ENCODE data around the gene ZHX3.

- TF ChIP-seq CTCF (conservative IDR thresholded peaks at IDR 0.05) (no peak), EZH2 (IDR thresholded peaks at IDR 0.05; ENCODE audit: low read depth) (no peak)
Measured at GRCh38 chr20:41358230-41358629, 40.7 kb upstream of the ZHX3 start.

Measured in PC-9 (cell line).